ENCODE data around the gene HS6ST1.

- TF ChIP-seq CTCF (conservative IDR thresholded peaks at IDR 0.05 in 1 of 2, IDR thresholded peaks at IDR 0.05 in 1 of 2; ENCODE audit: extremely low read depth in 1 of 2, insufficient read depth in 1 of 2, low read depth in 1 of 2, low read length in 2 of 2) (peak in 1 of 2 donors; percentile 23), EZH2 (IDR thresholded peaks at IDR 0.05; ENCODE audit: borderline replicate concordance, low read length) (no peak)
Observed at GRCh38 chr2:128354726-128355470, 36.2 kb upstream of the HS6ST1 start.
